Endothelial cell (in vitro differentiated cells): Measurements from ENCODE around the gene CETP. TPM values are rescaled to one million over a fixed set of nuclear protein-coding genes. Genes with fewer than 3 reads are reported as not detected.
A peak's percentile ranks its signal among the peaks of the same experiment; 100 is the strongest.

Source experiments
- DNase-seq: peaks from one replicate; pipeline ENCODE4 v3.0.0; 2021; ENCODE audit warnings: low spot score
- H3K27ac Mint-ChIP-seq: one replicate; pipeline ENCODE4 v1.8.0; 2021; ENCODE audit warnings: mixed read lengths, inconsistent platforms; ENCODE audit not compliant: unreplicated experiment
- H3K27me3 Mint-ChIP-seq: one replicate; pipeline ENCODE4 v1.8.0; 2021; ENCODE audit warnings: mild to moderate bottlenecking, moderate library complexity, mixed read lengths, inconsistent platforms; ENCODE audit not compliant: unreplicated experiment
- H3K36me3 Mint-ChIP-seq: one replicate; pipeline ENCODE4 v1.8.0; 2021; ENCODE audit warnings: mild to moderate bottlenecking, low read depth, mixed read lengths, inconsistent platforms; ENCODE audit not compliant: unreplicated experiment
- H3K4me1 Mint-ChIP-seq: one replicate; pipeline ENCODE4 v1.8.0; 2021; ENCODE audit warnings: mild to moderate bottlenecking, mixed read lengths, inconsistent platforms; ENCODE audit not compliant: unreplicated experiment
- H3K4me3 Mint-ChIP-seq: one replicate; pipeline ENCODE4 v1.8.0; 2021; ENCODE audit warnings: mild to moderate bottlenecking, mixed read lengths, inconsistent platforms; ENCODE audit not compliant: unreplicated experiment
- H3K9me3 Mint-ChIP-seq: one replicate; pipeline ENCODE4 v1.8.0; 2021; ENCODE audit warnings: mixed read lengths, inconsistent platforms; ENCODE audit not compliant: unreplicated experiment
- CTCF ChIP-seq: fragments of 200-600 bp; sonication (generic); IDR thresholded peaks from one replicate; pipeline ENCODE4 v1.5.0; 2021; ENCODE audit warnings: antibody characterized with exemption; ENCODE audit not compliant: unreplicated experiment
- total RNA-seq: library from RNA; stranded (reverse); fragmentation: NEBNext Ultra II Directional; extraction: Animal tissue kit (Norgen Biotek cat#: 25700); gene quantifications from one replicate; pipeline ENCODE4 v1.2.1, GENCODE V29; 2021; ENCODE audit not compliant: unreplicated experiment

Gene CETP
- total RNA-seq, 1 donor from 2014 or later, result 7.8 TPM

- TF ChIP-seq CTCF, result no peak
- Mint-ChIP-seq H3K9me3 (no peaks in the 10 kb centered on the region), H3K36me3 (no peaks in the 10 kb centered on the region), H3K4me3 (no peak overlapping the region), H3K27me3 (peaks cover 8% of the 10 kb centered on the region), H3K4me1 (peaks cover 18% of the 10 kb centered on the region), H3K27ac (no peak overlapping the region)
- DNase-seq, result no peak
Observed at GRCh38 chr16:56967733-56968132, 6.0 kb downstream of the CETP start.

- Mint-ChIP-seq H3K36me3 (peaks cover 4% of the 10 kb centered on the region), H3K4me3 (no peak overlapping the region), H3K9me3 (no peaks in the 10 kb centered on the region), H3K27me3 (peaks cover 8% of the 10 kb centered on the region), H3K27ac (no peak overlapping the region), H3K4me1 (peaks cover 18% of the 10 kb centered on the region)
- no peak for TF ChIP-seq CTCF
- no peak for DNase-seq
Observed at GRCh38 chr16:56969769-56970168, 8.0 kb downstream of the CETP start.

- no peak overlapping the region for H3K27ac Mint-ChIP-seq
- H3K4me3 Mint-ChIP-seq, result peak overlapping the region; percentile 39
- no peak for DNase-seq
- TF ChIP-seq CTCF, result no peak
- peaks cover 7% of the 10 kb centered on the region for H3K27me3 Mint-ChIP-seq
- peaks cover 10% of the 10 kb centered on the region for H3K4me1 Mint-ChIP-seq
- no peaks in the 10 kb centered on the region for H3K9me3 Mint-ChIP-seq
- peaks cover 4% of the 10 kb centered on the region for H3K36me3 Mint-ChIP-seq
Observed at GRCh38 chr16:56970934-56971767, 9.4 kb downstream of the CETP start.

- Mint-ChIP-seq H3K4me1 (peaks cover 8% of the 10 kb centered on the region), H3K36me3 (peaks cover 4% of the 10 kb centered on the region), H3K27ac (no peak overlapping the region), H3K9me3 (no peaks in the 10 kb centered on the region), H3K27me3 (peaks cover 7% of the 10 kb centered on the region), H3K4me3 (no peak overlapping the region)
- no peak for DNase-seq
- TF ChIP-seq CTCF, result no peak
Observed at GRCh38 chr16:56971768-56972043, 10.0 kb downstream of the CETP start.

- DNase-seq, result no peak
- TF ChIP-seq CTCF, result no peak
- peaks cover 7% of the 10 kb centered on the region for H3K27me3 Mint-ChIP-seq
- no peaks in the 10 kb centered on the region for H3K9me3 Mint-ChIP-seq
- peaks cover 8% of the 10 kb centered on the region for H3K4me1 Mint-ChIP-seq
- peaks cover 4% of the 10 kb centered on the region for H3K36me3 Mint-ChIP-seq
- no peak overlapping the region for H3K27ac Mint-ChIP-seq
- no peak overlapping the region for H3K4me3 Mint-ChIP-seq
Observed at GRCh38 chr16:56972403-56973293, 10.9 kb downstream of the CETP start.
